Esophagus squamous epithelium (tissue), 5 donors: ENCODE results near the gene DCAF6. TPM values are rescaled to one million over a fixed set of nuclear protein-coding genes. Genes with fewer than 3 reads are reported as not detected.

Source experiments
- DNase-seq: peaks from one replicate; lab custom pipeline; 2025; lab: John Stamatoyannopoulos, UW
- H3K27ac ChIP-seq, 4 donors: fragments of 200-600 bp; sonication (generic); one replicate each; pipeline ENCODE4 v1.5.1; 2016 to 2019; ENCODE audit warnings: mild to moderate bottlenecking in 1 of 4
- H3K27me3 ChIP-seq, 4 donors: fragments of 200-600 bp; sonication (generic); 1 replicate in 3 of 4; 2 replicates in 1 of 4; pipeline versions ENCODE4 v1.5.1 to v1.6.0; 2017 to 2021; ENCODE audit warnings: antibody characterized with exemption in 1 of 4
- H3K36me3 ChIP-seq, 3 donors: fragments of 200-600 bp; sonication (generic); one replicate each; pipeline ENCODE4 v1.5.1; 2016 to 2019
- H3K4me1 ChIP-seq, 3 donors: fragments of 200-600 bp; sonication (generic); one replicate each; pipeline ENCODE4 v1.5.1; 2017 to 2019
- H3K4me3 ChIP-seq, 4 donors: fragments of 200-600 bp; sonication (generic); 1 replicate in 3 of 4; 2 replicates in 1 of 4; pipeline ENCODE4 v1.5.1; 2016 to 2019; ENCODE audit warnings: mild to moderate bottlenecking in 2 of 4, moderate library complexity in 1 of 4
- H3K9me3 ChIP-seq, 3 donors: fragments of 200-600 bp; sonication (generic); one replicate each; pipeline ENCODE4 v1.5.1; 2016 to 2019
- POLR2A ChIP-seq, 4 donors: fragments of 450-650 bp; IDR thresholded peaks; one replicate each; pipeline ENCODE4 v1.6.1; 2017; ENCODE audit warnings: antibody characterized with exemption in 4 of 4, mild to moderate bottlenecking in 4 of 4, moderate library complexity in 3 of 4
- WGBS, 2 donors: methylation state at CpG; one replicate each; pipeline ENCODE4 v1.1.5; 2018; 5-methylcytosine and 5-hydroxymethylcytosine counted together
- intact Hi-C: fragments of 100-400 bp; cut with DNase I; formaldehyde crosslinking; loops from one replicate; pipeline ENCODE4 v1.15.0; 2022
- total RNA-seq, 4 donors: library from RNA; depleted of rRNA; stranded (reverse); fragments of >200 nt; gene quantifications; one replicate each; pipeline ENCODE4 v1.1.0, GENCODE V29; 2016
- TF ChIP-seq, protein P1 (sequence below), 6 experiments: fragments of 450-650 bp in 4 of 6; fragments of 200-600 bp in 2 of 6; sonication (generic) in 2 of 6; IDR thresholded peaks; one replicate each; pipeline ENCODE4 v1.5.1; 2016 to 2019; ENCODE audit warnings: antibody characterized with exemption in 6 of 6, mild to moderate bottlenecking in 4 of 6, moderate library complexity in 4 of 6
- donor health status: DM: yes; HTN: yes; CAD: no.

DCAF6 gene
- total RNA-seq, 4 donors from 2014 or later = 20.1 to 65.8 (median 44.5) TPM

DNA sequence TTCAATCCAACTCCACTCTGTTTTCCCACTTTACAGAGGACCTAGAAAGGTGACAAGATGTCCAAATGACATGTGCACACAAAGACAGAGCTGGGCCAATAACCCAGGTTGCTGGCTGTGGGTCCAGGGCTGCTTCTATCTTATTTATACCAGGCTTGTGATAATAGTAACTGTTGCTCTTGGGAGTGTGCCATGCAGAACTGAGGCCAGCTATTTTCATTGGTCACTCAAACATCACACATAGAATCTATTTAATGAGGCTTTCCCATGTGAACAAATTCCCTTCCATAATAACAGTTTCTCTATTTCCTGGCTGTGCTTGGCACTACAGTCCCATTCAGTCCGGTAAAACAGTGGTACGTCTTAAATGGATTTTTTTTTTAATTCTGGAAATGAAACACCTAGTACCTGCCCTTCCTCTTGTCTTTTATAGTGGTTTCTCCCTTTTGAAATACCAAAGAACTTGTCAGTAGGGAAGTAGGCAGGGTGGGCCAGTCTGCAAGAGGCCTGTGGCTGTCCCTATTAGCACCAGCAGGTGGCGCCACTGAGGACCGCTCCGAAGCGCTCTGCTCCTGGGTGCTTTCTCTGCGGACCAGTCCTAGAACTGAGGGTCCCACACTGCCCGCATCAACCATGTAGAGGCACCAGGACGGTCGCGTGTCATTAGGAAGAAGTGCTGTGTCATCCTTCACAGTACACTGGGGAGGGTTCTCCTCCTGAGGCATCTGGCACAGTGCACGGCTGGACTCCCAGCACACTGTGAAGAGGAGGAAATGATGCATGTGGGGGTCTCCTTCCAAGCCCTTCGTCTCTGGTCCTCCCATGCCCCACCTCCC lies 148.1 kb downstream of the DCAF6 start:
- peak overlapping the region in 3 of 4 donors; percentile 76 to 81 (median 77) for H3K27ac ChIP-seq
- H3K36me3 ChIP-seq = peaks cover 0 to 10% (median 0%) of the 10 kb centered on the region in 3 donors
- H3K4me3 ChIP-seq = no peak overlapping the region
- no peaks in the 10 kb centered on the region for H3K27me3 ChIP-seq
- peaks cover 4 to 45% (median 5%) of the 10 kb centered on the region in 3 donors for H3K4me1 ChIP-seq
- 45 to 66% methylated on average over 4 to 13 of the region's 13 CpGs for WGBS, 2 donors
- intact Hi-C loops = no loop called here
- H3K9me3 ChIP-seq = no peaks in the 10 kb centered on the region
- no peak for DNase-seq
- TF ChIP-seq POLR2A (IDR thresholded peaks at IDR 0.05) = no peak
- TF ChIP-seq, protein P1, sequence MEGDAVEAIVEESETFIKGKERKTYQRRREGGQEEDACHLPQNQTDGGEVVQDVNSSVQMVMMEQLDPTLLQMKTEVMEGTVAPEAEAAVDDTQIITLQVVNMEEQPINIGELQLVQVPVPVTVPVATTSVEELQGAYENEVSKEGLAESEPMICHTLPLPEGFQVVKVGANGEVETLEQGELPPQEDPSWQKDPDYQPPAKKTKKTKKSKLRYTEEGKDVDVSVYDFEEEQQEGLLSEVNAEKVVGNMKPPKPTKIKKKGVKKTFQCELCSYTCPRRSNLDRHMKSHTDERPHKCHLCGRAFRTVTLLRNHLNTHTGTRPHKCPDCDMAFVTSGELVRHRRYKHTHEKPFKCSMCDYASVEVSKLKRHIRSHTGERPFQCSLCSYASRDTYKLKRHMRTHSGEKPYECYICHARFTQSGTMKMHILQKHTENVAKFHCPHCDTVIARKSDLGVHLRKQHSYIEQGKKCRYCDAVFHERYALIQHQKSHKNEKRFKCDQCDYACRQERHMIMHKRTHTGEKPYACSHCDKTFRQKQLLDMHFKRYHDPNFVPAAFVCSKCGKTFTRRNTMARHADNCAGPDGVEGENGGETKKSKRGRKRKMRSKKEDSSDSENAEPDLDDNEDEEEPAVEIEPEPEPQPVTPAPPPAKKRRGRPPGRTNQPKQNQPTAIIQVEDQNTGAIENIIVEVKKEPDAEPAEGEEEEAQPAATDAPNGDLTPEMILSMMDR (IDR thresholded peaks at IDR 0.05) = peak; percentile 54 to 85 (median 75)

DNA sequence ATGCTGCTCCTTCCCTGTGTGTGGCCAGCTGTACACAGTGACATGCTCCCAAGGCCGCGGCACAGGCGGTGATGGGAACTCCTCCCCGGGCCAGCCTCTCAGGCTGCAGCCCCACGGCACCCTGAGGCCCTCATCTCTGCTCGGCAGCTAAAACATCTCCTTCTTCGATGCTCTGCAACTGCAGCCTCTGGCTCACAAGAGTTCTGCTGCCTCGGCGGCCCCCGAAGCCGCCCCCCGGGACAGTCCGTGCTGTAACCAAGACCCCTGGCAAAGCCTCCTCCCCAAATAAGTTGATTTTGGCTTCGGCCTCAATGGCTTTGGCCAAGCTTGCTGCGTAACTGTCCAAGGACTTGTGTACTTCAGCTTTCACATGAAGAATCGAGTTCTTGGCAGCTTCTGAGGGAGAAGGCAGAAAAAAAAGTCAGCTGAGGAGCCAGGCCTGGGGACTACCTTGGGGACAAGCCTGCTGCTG lies 149.0 kb downstream of the DCAF6 start:
- no peak for TF ChIP-seq POLR2A (IDR thresholded peaks at IDR 0.05)
- TF ChIP-seq, protein P1 (IDR thresholded peaks at IDR 0.05) = no peak
- Histone ChIP-seq H3K36me3 (peaks cover 0 to 18% (median 0%) of the 10 kb centered on the region in 3 donors), H3K4me1 (peaks cover 4 to 49% (median 5%) of the 10 kb centered on the region in 3 donors), H3K9me3 (no peaks in the 10 kb centered on the region), H3K4me3 (no peak overlapping the region), H3K27me3 (no peaks in the 10 kb centered on the region), H3K27ac (peak overlapping the region; percentile 22 to 81 (median 76))
- intact Hi-C loops = no loop called here
- DNase-seq = no peak
- 46 to 60% methylated on average over 1 to 9 of the region's 16 CpGs for WGBS, 2 donors

DNA sequence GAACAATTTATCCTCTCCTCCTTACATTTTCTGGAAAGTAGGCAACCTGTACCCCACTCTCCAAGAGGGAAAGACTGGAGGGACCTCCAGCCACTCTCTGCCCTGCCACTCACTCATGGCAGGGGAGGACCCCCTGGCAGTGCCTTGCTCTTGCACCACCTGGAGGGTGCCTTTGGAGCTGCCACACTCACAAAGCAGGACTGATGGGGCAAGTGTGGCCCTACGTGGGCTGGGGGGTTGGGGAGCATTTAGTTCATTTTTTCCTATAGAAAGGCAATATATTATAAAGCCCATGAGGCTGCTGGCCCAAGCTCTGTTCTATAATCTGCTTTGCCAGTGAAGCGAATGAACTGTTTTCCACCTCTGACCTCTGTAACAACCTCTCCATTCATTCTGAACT lies 150.0 kb downstream of the DCAF6 start:
- Histone ChIP-seq H3K4me1 (peaks cover 0 to 49% (median 5%) of the 10 kb centered on the region in 3 donors), H3K36me3 (peaks cover 0 to 21% (median 0%) of the 10 kb centered on the region in 3 donors), H3K4me3 (no peak overlapping the region), H3K9me3 (no peaks in the 10 kb centered on the region), H3K27me3 (no peaks in the 10 kb centered on the region), H3K27ac (peak overlapping the region in 3 of 4 donors; percentile 76 to 81 (median 77))
- TF ChIP-seq POLR2A (IDR thresholded peaks at IDR 0.05) = no peak
- TF ChIP-seq, protein P1 (IDR thresholded peaks at IDR 0.05) = no peak
- intact Hi-C loops = no loop called here
- WGBS, 2 donors = 67 to 71% methylated on average over 2 of the region's 2 CpGs
- no peak for DNase-seq

DNA sequence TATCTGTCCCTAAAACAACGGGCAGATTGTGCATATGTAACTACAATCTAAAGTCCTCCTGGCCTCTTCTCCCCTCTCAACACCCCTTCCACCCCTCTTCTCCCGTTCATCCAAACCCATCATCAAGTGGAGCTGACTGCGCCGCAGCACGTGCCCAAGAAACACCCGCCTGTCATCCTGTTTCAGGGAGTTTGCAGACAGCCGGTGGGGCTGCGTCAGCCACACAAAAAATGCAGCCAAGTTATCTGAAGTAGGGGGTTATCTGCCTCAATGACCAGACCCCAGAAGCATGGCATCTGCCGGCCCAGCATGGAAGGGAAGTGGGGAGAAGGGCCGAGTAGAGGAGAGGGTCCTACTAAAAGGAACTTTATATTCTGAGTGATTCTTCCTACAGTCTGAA lies 151.2 kb downstream of the DCAF6 start:
- H3K27ac ChIP-seq = no peak overlapping the region
- H3K4me3 ChIP-seq = no peak overlapping the region
- no peak for TF ChIP-seq POLR2A (IDR thresholded peaks at IDR 0.05)
- TF ChIP-seq, protein P1 (IDR thresholded peaks at IDR 0.05) = no peak
- H3K4me1 ChIP-seq = peaks cover 0 to 49% (median 0%) of the 10 kb centered on the region in 3 donors
- intact Hi-C loops = no loop called here
- DNase-seq = no peak
- 91 to 96% methylated on average over 3 to 10 of the region's 10 CpGs for WGBS, 2 donors
- peaks cover 0 to 21% (median 0%) of the 10 kb centered on the region in 3 donors for H3K36me3 ChIP-seq
- H3K9me3 ChIP-seq = no peaks in the 10 kb centered on the region
- no peaks in the 10 kb centered on the region for H3K27me3 ChIP-seq
